HG03280 (cell line): Measurements from ENCODE around the gene SLCO1B1.
"Not testable (repeated sequence)": the region's sequence is repeated elsewhere in the genome, so short reads cannot be mapped to it uniquely, and the experiment has no call there.

Experiments
- ATAC-seq: cut with Tn5 transposase; IDR thresholded peaks from one replicate; pipeline ENCODE4 v1.9.1; 2021; ENCODE audit warnings: mild to moderate bottlenecking, moderate library complexity; ENCODE audit not compliant: unreplicated experiment

SLCO1B1 gene

GRCh38 chr12:21130998-21131397 lies at the start of gene SLCO1B1:
TSS of gene SLCO1B1 (plus strand) at chr12:21131194. CDS start at chr12:21141575, 10,381 bp downstream.
- ATAC-seq = no peak

- ATAC-seq = not testable (repeated sequence)
Measured at GRCh38 chr12:21084753-21085152, 46.2 kb upstream of the SLCO1B1 start.

DNA sequence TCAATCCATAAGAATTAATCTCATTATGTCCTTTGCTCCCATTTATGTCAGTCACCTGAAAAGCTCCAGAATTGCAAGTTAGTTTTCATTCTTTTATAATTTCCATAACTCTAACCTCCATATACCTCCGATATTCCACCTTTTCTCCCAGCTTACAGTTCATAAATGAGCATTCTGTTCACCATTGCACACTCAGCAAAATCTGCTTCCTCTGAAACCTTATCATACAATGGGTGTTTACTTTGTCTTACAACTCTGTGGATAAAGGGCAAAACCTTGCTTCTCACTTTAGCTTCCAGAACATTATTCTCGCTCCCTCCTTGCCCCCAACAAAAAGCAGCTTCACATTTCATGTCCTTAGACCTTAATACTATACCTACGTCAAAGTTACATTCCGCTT lies 19.3 kb upstream of the SLCO1B1 start:
- ATAC-seq = no peak

DNA sequence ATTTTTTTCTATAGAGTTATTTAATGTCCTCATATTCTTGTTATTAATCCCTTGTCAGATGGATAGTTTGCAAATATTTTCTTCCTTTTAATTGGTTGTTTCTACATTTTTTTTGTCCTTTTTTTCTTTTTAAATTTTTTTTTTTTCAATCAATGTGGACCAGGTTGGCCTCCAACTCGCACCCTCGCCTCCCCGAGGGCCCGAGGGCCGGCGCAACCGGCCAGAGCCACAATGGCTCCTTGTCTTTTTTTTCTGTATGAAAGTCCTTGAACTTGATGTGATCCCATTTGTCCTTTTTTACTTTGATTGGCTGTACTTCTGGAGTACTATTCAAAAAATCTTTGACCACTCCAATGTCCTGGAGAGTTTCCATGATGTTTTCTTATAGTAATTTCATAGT lies 17.7 kb upstream of the SLCO1B1 start:
- no peak for ATAC-seq

DNA sequence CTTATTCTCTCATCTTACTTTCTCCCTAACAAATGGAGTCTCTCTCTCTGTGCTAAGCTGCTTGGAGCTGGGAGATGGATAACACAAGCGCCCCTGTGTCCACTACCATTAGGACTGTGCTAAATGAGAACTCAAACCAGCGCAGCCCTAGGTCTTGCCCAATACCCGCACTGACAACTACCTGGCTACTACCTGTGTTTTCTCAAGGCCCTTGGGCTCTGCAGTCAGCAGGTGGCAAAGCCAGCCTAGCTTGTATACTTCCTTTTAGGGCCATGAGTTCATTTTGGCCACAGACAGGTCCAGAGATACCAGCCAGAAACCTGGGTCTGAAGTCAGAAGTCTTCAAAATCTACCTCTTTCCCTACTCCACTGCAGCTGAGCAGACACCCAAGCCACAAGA lies 13.0 kb upstream of the SLCO1B1 start:
- ATAC-seq = no peak

DNA sequence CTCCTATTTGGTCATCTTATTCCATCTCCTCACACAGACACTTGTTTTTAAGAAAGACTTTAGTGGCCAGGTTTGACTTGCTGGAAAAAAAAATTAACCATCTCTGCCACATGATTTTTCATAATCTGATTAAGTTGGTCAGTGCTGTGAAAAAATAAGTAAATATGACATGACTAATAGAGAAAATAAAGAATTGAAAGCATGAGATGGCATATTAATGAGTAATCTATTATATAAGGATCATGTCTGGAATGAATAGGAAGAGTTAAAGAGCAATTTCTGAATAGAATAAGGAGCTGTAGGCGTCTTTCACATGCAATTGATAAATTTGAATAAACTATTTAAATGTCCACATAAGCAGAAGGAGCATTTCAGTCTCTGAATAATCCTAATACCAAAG lies 12.2 kb upstream of the SLCO1B1 start:
- no peak for ATAC-seq

- no peak for ATAC-seq
Measured at GRCh38 chr12:21129351-21129750, 1.6 kb upstream of the SLCO1B1 start.

DNA sequence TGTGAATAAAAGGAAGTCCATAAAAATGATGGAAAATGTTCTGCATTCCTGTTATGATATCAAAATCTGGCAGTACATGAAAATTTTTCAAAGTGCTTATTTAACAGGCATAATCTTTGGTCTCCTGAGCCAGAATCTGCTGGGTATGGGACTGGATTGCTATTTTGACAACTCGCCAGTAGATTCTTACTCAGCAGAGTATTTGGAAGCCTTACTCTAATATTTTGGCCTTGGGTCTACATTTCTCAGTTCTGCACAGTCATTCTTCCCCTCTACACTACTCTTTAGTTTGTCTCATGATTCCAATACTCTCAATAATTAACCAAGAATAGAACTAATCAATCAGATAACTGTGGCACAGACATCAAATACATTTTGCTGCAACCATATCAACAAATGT lies 1.1 kb upstream of the SLCO1B1 start:
- ATAC-seq = no peak

DNA sequence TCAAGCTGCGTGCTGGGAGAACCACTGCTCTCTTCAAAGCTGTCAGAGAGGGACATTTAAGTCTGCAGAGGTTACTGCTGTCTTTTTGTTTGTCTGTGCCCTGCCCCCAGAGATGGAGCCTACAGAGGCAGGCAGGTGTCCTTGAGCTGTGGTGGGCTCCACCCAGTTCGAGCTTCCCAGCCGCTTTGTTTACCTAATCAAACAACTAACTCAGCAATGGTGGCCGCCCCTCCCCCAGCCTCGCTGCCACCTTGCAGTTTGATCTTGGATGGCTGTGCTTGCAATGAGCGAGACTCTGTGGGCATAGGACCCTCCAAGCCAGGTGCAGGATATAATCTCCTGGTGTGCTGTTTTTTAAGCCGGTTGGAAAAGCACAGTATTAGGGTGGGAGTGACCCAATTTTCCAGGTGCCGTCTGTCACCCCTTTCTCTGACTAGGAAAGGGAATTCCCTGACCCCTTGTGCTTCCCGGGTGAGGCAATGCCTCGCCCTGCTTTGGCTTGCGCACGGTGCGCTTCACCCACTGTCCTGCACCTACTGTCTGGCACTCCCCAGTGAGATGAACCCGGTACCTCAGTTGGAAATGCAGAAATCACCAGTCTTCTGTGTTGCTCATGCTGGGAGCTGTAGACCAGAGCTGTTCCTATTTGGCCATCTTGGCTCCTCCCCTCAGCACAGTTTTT lies 6.5 kb downstream of the SLCO1B1 start:
- not testable (repeated sequence) for ATAC-seq

GRCh38 chr12:21138016-21138415 lies 7.0 kb downstream of the SLCO1B1 start:
- ATAC-seq = no peak

- no peak for ATAC-seq
Measured at GRCh38 chr12:21144309-21144708, 13.3 kb downstream of the SLCO1B1 start.

DNA sequence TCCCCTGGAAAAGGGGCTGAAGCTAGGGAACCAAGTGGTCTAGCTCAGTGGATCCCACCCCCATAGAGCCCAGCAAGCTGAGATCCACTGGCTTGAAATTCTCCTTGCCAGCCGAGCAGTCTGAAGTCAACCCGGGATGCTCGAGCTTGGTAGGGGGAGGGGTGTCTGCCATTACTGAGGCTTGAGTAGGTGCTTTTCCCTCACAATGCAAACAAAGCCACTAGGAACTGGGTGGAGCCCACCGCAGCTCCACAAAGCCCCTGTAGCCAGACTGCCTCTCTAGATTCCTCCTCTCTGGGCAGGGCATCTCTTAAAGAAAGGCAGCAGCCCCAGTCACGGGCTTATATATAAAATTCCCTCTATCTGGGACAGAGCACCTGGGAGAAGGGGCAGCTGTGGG lies 18.9 kb downstream of the SLCO1B1 start:
- ATAC-seq = not testable (repeated sequence)

DNA sequence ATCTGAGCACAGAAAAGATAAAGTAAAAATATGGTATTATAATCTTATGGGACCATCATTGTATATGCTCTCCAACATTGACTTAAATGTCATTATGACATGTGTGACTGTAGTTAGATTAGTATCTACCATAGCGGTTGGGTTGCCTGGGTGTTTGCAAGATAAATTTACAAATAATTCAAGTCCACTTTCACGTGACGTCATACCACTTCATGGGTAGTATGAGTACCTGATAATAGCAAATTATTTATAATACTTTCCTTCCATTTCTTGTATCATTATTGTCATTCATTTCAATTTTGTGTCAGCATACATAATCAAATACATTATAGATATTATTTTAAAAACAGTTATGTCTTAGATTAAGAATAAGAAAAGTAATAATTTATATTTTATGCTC lies 20.2 kb downstream of the SLCO1B1 start:
- no peak for ATAC-seq

DNA sequence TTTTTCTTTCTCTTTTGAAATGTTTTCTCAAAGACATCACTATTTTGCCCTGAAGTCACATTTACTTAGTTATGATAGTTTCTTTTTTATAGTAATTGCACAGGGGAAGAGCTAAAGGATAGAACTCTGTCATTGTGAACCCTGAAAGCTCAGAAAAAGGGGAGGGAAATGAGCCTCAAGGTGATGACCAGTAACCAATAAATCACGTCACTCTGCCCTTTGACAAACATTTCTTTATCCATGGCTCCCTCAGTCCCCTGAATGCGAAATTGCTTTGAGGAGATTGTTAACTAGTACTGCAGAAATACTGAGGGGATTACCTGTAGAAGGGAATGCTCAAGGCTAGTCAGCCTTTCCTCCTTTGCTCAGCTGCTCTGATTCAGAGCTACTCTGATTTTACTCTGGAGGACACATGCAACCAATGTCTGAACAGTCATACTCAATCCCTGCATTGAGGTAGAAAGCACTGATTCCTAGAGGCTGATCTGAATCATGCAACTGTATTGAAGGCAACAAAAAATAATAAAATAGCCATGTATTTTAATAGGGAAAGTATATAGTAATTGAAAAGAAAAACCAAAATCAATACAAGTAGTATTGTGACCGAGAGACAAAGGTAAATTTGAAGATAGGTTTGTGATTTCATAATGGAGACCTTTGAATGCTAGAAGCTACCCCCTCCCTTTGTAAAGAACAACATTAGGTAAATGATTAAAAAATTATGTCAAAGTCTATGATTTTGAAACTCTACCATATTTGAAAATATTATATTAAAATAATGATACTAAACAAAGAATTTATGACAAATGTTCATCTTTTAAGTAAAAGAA lies 24.7 kb downstream of the SLCO1B1 start:
- ATAC-seq = no peak

GRCh38 chr12:21165048-21165447 lies 34.1 kb downstream of the SLCO1B1 start:
- no peak for ATAC-seq

GRCh38 chr12:21169878-21170472 lies 39.0 kb downstream of the SLCO1B1 start:
- no peak for ATAC-seq

DNA sequence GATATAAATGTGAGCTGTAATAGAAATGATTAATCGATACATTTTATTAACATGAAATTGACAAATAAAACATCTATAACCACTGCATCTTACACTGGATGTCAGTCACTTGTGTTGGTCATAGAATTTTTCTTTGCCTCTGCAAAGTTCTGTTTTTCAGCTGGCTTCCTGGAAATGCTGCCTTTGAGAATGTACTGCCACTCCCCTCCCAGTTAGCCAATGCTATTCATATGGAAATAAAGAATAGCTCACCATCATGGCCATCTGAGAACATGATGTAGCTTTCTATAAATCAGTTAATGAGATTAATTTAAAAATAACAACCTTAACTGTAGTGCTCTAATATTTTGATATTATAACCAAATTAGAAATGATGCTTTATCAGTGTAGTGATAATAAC lies 41.1 kb downstream of the SLCO1B1 start:
- ATAC-seq = no peak

GRCh38 chr12:21183721-21184275 lies 52.8 kb downstream of the SLCO1B1 start:
- ATAC-seq = no peak

DNA sequence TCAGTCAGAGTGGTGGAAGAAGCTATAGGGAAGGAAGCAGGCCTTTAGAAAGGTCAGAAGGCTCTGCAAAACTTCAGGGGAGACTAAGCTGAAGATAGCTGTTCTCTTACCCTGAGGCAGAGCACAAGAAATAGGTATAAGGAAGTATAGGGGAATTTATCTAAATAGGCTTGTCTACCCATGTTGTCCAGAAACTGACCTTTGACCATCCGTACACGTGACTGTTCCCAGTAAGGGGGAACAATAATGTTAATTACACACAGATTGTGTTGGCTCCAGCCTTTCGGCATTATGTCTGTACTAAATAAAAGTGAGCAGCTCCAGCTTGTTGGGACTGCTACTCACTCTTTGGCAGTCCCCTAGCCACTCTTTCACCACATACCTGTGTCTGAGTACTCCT lies 59.0 kb downstream of the SLCO1B1 start:
- no peak for ATAC-seq

GRCh38 chr12:21214433-21214832 lies 83.4 kb downstream of the SLCO1B1 start:
- ATAC-seq = not testable (repeated sequence)

GRCh38 chr12:21219206-21219605 lies 88.2 kb downstream of the SLCO1B1 start:
- ATAC-seq = no peak

GRCh38 chr12:21220266-21220665 lies 89.3 kb downstream of the SLCO1B1 start:
- ATAC-seq = no peak
